Fibroblast of pulmonary artery (primary cell): ENCODE measurements around the gene ASB10.

ENCODE experiments used
- DNase-seq: peaks from one replicate; pipeline ENCODE4 v3.0.0-alpha.2; 2010; ENCODE audit warnings: low read depth
- H3K4me3 ChIP-seq: replicated peaks from 2 replicates; pipeline ENCODE4 v1.5.1; 2011; ENCODE audit warnings: low read depth, mild to moderate bottlenecking, control low read depth, low read length, moderate library complexity
- TF ChIP-seq, protein P1 (sequence below): IDR thresholded peaks from 2 replicates; pipeline ENCODE4 v1.5.1; 2011; ENCODE audit warnings: mild to moderate bottlenecking, control low read depth, low read length, inconsistent platforms; ENCODE audit errors: missing control alignments

The ASB10 gene

DNA sequence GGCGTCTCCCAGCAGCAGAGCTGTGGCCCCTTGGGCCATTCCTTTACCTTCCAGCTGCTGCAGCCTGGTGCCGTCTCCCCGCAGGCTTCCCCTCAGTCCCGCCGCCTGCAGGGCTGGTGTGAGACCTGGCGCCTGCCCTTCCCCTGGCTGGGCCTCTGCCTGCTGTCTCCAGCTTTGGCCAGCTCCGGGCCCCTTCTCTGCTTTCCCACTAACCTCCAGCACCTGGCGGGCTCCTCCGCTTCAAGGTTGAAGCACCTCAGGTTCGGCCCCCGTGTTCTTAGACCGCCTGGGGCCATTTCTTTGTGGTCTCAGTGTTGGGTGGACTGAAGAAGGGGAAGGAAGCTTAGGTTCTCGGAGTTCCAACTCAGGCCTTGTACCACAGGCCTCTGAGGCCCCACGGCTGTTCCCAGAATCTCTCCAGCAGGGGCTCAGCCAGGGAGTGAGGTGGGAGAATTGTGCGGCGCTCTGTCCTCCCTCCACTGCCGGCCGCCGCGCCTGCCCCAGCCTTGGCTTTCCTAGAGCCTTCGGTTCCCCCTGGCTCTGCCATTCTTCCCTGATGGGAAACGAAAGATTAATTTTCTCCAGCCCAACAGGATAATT lies 49.9 kb downstream of the ASB10 start:
- TF ChIP-seq, protein P1, sequence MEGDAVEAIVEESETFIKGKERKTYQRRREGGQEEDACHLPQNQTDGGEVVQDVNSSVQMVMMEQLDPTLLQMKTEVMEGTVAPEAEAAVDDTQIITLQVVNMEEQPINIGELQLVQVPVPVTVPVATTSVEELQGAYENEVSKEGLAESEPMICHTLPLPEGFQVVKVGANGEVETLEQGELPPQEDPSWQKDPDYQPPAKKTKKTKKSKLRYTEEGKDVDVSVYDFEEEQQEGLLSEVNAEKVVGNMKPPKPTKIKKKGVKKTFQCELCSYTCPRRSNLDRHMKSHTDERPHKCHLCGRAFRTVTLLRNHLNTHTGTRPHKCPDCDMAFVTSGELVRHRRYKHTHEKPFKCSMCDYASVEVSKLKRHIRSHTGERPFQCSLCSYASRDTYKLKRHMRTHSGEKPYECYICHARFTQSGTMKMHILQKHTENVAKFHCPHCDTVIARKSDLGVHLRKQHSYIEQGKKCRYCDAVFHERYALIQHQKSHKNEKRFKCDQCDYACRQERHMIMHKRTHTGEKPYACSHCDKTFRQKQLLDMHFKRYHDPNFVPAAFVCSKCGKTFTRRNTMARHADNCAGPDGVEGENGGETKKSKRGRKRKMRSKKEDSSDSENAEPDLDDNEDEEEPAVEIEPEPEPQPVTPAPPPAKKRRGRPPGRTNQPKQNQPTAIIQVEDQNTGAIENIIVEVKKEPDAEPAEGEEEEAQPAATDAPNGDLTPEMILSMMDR, result no peak

DNA sequence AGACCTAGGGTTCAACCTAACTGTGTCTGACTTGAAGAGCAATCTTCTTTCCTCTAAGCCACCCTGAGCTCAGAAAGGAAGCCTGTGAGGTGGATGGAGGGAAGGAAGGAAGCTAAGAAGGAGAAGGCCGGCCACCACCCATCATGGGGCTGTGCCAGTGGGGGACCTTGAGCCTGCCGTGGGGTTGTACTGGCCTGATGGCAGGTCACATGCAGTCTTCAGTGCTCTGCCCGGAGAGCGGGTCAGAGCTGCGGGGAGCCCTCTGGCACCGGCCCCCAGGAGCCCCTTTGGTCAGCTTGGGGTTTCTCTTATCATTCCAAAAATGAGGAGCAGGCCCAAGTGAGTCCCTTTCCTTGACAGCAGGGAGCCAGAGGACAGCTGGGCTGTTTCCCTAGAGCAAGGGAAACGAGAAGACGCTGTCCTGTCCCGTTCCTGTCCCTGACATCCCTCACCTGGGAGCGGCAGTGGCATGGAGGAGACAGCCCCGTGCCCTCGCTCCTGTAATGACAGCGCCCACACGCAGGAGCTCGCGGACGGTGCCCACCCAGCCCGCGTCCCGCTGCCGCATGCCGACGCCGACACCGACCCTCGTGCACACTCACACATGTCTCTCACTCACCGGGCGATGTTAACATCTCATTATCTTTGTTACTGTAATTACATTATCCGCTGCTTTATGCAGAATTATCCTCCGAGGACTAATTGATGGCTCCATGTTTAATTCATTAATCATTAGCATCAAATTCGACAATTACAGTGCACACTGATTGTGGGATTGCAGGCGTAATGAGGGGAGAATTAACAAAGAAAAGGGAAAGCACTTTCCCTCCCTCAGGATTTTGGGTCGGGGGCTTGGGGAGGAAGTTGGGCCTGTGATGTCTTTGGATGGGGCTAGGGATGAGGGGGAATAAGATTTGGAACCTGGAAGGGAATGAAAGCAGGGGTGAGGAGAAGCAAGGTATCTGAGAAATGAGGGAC lies 50.9 kb downstream of the ASB10 start:
- H3K4me3 ChIP-seq, result no peak overlapping the region
- TF ChIP-seq, protein P1, result no peak
- no peak for DNase-seq

More for the DNA sequence above, 49.9 kb downstream of the ASB10 start:
- no peak overlapping the region for H3K4me3 ChIP-seq
- no peak for DNase-seq

DNA sequence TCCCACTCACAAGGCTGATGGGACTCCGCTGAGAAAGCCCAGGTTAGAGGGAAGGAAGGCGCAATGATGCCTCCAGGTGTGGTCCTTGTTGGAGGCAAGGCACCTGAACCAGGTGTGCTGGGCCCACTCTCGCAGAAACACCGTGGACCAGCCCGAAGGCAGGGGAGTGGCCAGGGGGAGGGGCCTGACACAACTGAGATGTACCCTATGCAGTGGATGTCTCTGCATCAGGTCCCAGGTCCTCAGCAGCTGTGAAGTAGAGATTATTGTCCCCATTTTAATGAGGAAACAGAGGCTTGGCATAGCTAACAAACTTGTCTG lies 51.6 kb downstream of the ASB10 start:
- no peak for DNase-seq
- H3K4me3 ChIP-seq, result no peak overlapping the region
- TF ChIP-seq, protein P1, result no peak

DNA sequence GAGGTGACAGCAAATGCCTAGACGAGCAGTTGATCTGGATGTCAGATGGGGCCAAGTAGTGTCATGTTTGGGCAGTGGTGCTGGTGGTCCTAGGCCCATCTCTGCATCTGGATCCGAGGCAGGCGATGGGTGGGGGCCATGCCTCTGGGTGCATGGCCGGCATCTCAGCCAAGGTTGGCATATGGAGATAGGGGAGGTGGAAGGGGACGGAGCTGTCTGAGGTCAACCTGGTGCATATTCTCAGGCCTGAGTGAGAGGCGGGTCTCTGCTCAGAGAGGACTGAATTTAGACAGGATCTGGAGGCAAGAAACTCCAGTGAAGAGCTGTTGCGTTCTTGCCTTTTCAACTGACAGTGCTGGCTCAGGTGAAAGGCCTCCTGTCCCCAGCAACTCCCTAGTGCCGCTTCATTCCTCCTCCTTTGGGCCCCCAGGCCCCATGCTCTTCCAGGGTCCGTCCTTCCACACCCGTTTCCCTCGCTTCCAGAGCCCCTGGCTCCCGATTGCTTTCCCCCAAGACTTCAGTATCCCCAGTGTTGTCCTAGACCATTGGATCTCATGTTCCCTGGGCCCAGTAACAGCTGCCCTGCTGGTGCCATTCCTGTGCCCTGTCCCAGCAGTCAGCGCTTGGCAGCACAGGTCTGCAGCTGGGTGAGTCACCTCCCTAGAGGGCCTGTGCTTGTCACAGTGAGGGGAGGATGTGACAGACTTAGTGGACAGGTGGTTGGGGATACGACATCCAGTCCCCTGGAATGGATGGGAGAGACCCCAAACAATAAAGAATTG lies 52.1 kb downstream of the ASB10 start:
- TF ChIP-seq, protein P1, result no peak
- no peak for DNase-seq
- no peak overlapping the region for H3K4me3 ChIP-seq

DNA sequence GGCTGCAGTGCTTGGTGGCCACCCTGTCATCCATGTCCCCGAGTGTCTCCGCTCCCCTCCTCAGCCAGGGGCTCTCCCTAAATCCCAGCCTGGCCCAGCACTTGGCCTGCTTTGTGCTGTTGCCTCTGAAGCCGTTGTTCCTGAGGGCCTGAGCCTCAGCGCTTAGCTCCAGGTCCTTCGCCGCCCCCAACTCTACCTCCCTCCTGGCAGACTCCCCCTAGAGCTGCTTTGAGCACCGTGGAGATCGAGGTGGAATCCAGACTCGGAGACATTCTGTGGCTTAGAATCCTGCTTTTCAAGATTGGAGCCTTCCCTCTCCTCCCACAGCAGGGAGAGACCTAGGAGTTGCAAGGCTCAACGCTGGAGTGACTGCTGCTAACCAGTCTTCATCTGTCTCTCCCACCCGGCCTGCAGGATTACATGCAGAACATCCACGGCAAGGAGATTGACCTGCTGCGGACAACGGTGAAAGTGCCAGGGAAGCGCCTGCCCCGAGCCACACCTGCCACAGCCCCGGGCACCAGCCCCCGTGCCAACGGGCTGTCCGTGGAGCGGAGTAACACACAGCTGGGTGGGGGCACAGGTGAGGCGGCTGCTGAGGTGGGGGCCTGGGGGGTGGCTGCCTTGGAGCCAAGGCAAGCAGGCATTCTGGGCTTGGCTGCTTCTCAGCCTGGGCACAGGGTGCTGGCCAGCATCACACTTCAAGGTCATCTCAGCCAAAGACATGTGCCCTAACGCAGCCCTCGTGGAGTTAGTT lies 52.9 kb downstream of the ASB10 start:
- H3K4me3 ChIP-seq, result no peak overlapping the region
- TF ChIP-seq, protein P1, result no peak
- no peak for DNase-seq

DNA sequence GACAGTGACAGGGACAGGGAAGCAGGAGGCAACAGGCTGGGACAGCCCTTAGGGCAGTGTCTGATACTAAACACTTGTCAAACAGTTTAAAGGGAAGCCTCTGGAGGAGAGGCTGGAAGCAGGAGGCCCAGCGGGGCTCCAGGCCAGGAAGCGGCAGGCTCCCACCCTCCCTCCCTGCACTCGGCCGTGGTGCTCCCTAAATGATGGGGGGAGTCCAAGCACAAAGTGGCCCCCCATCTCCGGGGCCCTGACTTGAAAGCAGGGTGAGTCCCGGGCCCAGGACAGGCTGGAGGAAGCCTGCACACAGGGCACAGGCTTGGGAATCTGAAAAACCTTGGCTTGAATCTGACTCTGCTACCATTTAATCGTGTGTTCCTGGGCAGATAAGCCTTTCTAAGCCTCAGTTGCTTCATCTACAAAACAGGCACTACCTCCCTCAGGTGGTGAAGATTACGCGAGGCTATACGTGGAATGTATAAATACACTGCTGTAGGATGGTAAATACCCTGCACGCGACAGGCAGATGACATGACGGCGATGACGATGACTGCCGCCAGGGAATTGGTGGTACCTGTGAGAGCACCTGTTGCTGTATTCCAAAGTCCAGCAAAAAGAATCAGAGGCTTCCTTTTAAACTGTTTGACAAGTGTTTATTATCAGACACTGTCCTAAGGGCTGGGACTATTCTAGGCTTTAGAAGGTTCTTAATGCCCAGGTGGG lies 53.6 kb downstream of the ASB10 start:
- TF ChIP-seq, protein P1, result no peak
- H3K4me3 ChIP-seq, result no peak overlapping the region
- DNase-seq, result no peak
